ENCODE data around the gene PARD3B.

PARD3B gene

GRCh38 chr2:205501826-205502225 is 956.6 kb downstream of the PARD3B start:
- no peaks in the 10 kb centered on the region for H3K27me3 Mint-ChIP-seq (ENCODE audit: low read depth)
- H3K9me3 Mint-ChIP-seq, result peaks cover 5% of the 10 kb centered on the region
- no peak for TF ChIP-seq CTCF (IDR thresholded peaks at IDR 0.05; ENCODE audit: unreplicated experiment in 3 of 3)
- H3K27ac Mint-ChIP-seq, result peak overlapping the region; percentile 4 to 34 (median 17)
- H3K4me3 Mint-ChIP-seq, result no peak overlapping the region
- peaks cover 19% of the 10 kb centered on the region for H3K36me3 Mint-ChIP-seq (ENCODE audit: low read depth)
- peaks cover 21% of the 10 kb centered on the region for H3K4me1 Mint-ChIP-seq

- TF ChIP-seq CTCF (IDR thresholded peaks at IDR 0.05; ENCODE audit: unreplicated experiment in 3 of 3), result no peak
- Mint-ChIP-seq H3K9me3 (peaks cover 5% of the 10 kb centered on the region), H3K36me3 (ENCODE audit: low read depth) (peaks cover 19% of the 10 kb centered on the region), H3K4me3 (no peak overlapping the region), H3K27ac (no peak overlapping the region), H3K27me3 (ENCODE audit: low read depth) (no peaks in the 10 kb centered on the region), H3K4me1 (peaks cover 14% of the 10 kb centered on the region)
These were observed 960.1 kb downstream of the PARD3B start for GRCh38 chr2:205505371-205505770.

- no peak for TF ChIP-seq CTCF (IDR thresholded peaks at IDR 0.05; ENCODE audit: unreplicated experiment in 3 of 3)
- no peaks in the 10 kb centered on the region for H3K9me3 Mint-ChIP-seq
- no peak overlapping the region for H3K27ac Mint-ChIP-seq
- peaks cover 4% of the 10 kb centered on the region for H3K36me3 Mint-ChIP-seq (ENCODE audit: low read depth)
- peaks cover 10% of the 10 kb centered on the region for H3K4me1 Mint-ChIP-seq
- H3K27me3 Mint-ChIP-seq (ENCODE audit: low read depth), result no peaks in the 10 kb centered on the region
- no peak overlapping the region for H3K4me3 Mint-ChIP-seq
These were observed 964.4 kb downstream of the PARD3B start for GRCh38 chr2:205509655-205510054.

- H3K4me1 Mint-ChIP-seq, result peaks cover 10% of the 10 kb centered on the region
- H3K9me3 Mint-ChIP-seq, result no peaks in the 10 kb centered on the region
- H3K27me3 Mint-ChIP-seq (ENCODE audit: low read depth), result no peaks in the 10 kb centered on the region
- H3K27ac Mint-ChIP-seq, result no peak overlapping the region
- peaks cover 4% of the 10 kb centered on the region for H3K36me3 Mint-ChIP-seq (ENCODE audit: low read depth)
- TF ChIP-seq CTCF (IDR thresholded peaks at IDR 0.05; ENCODE audit: unreplicated experiment in 3 of 3), result no peak
- no peak overlapping the region for H3K4me3 Mint-ChIP-seq
These were observed 965.1 kb downstream of the PARD3B start for GRCh38 chr2:205510345-205510744.

GRCh38 chr2:205511221-205511620 is 965.9 kb downstream of the PARD3B start:
- no peak overlapping the region for H3K4me3 Mint-ChIP-seq
- H3K27ac Mint-ChIP-seq, result peak overlapping the region in 1 of 3 experiments; percentile 6
- H3K36me3 Mint-ChIP-seq (ENCODE audit: low read depth), result peaks cover 3% of the 10 kb centered on the region
- no peaks in the 10 kb centered on the region for H3K9me3 Mint-ChIP-seq
- TF ChIP-seq CTCF (IDR thresholded peaks at IDR 0.05; ENCODE audit: unreplicated experiment in 3 of 3), result no peak
- H3K27me3 Mint-ChIP-seq (ENCODE audit: low read depth), result no peaks in the 10 kb centered on the region
- H3K4me1 Mint-ChIP-seq, result peaks cover 10% of the 10 kb centered on the region

GRCh38 chr2:205511641-205512040 is 966.4 kb downstream of the PARD3B start:
- no peak for TF ChIP-seq CTCF (IDR thresholded peaks at IDR 0.05; ENCODE audit: unreplicated experiment in 3 of 3)
- Mint-ChIP-seq H3K9me3 (no peaks in the 10 kb centered on the region), H3K36me3 (ENCODE audit: low read depth) (no peaks in the 10 kb centered on the region), H3K27me3 (ENCODE audit: low read depth) (no peaks in the 10 kb centered on the region), H3K4me1 (peaks cover 10% of the 10 kb centered on the region), H3K4me3 (no peak overlapping the region), H3K27ac (no peak overlapping the region)

Measured in nephron (organoid).